ENCODE measurements around the gene PPP1R9A.

The PPP1R9A gene

GRCh38 chr7:94907026-94907810 lies at the start of gene PPP1R9A:
Gene PPP1R9A, plus strand, starts transcription at chr7:94907594. Its CDS starts 2,520 bp downstream, at chr7:94910114.
- DNase-seq, result peak; percentile 81

GRCh38 chr7:94871132-94871531 lies 36.3 kb upstream of the PPP1R9A start:
- DNase-seq, result no peak

DNA sequence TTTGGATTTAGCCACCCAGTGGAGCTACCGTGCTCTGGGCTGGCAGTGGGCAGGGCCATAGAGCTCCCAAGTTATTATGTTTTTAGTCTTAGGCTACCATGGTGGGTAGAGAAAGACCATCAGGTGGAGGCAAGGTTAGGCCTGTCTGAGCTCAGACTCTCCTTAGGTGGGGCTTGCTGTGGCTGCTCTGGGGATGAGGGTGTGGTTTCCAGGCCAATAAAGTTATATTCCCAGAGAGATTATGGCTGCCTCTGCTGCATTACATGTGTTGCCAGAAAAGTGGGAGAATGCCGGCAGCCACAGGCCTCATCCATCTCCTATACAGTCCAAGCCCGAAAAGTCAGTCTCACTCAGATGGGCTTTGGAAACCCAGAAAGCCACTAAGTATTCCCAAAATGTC lies 34.2 kb upstream of the PPP1R9A start:
- no peak for DNase-seq

DNA sequence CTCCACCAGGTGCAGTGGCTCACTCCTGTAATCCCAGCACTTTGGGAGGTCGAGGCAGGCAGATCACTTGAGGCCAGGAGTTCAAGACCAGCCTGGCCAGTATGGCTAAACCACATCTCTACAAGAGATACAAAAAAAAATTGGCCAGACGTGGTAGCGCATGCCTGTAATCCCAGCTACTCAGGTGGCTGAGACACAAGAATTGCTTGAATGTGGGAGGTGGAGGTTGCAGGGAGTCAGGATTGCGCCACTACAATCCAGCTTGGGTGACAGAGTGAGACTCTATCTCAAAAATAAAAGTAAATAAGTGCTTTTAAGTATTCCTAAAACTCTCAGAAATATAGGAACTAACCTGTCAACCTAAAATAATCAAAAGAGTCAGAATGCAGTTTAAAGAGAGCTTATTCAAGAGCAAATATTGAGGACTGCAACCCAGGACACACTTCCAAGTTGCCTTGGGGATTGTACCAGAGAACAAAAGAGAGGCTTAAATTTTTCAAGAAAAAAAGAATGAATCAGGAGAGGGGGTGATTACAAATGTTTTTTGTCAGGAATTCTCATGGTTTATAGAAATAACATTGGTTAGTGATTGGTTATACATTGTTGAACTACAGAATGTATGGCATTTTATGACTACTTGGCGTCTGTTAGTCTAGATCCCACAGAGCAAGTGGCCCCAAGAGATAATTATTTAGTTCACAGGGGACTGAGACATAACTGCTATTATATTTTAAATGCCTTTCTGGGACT lies 33.2 kb upstream of the PPP1R9A start:
- no peak for DNase-seq

DNA sequence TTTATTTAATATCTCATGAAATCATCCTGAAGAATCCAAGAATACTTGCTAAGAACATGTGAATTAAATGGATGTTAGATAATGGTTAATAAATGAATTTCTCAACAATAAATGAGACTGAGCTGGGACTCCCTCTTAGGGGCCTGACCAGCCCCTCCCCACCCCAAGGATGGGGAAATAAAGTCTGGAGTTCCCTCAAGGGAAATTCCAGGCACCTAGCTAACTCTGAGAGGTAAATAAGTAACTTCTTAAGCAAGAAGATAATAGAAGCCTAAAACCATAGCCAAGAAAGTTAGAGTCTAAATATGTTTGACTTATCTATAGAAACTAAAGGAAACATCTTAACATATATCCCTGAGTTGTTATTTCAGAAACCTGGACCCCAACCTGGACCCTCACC lies 32.2 kb upstream of the PPP1R9A start:
- no peak for DNase-seq

DNA sequence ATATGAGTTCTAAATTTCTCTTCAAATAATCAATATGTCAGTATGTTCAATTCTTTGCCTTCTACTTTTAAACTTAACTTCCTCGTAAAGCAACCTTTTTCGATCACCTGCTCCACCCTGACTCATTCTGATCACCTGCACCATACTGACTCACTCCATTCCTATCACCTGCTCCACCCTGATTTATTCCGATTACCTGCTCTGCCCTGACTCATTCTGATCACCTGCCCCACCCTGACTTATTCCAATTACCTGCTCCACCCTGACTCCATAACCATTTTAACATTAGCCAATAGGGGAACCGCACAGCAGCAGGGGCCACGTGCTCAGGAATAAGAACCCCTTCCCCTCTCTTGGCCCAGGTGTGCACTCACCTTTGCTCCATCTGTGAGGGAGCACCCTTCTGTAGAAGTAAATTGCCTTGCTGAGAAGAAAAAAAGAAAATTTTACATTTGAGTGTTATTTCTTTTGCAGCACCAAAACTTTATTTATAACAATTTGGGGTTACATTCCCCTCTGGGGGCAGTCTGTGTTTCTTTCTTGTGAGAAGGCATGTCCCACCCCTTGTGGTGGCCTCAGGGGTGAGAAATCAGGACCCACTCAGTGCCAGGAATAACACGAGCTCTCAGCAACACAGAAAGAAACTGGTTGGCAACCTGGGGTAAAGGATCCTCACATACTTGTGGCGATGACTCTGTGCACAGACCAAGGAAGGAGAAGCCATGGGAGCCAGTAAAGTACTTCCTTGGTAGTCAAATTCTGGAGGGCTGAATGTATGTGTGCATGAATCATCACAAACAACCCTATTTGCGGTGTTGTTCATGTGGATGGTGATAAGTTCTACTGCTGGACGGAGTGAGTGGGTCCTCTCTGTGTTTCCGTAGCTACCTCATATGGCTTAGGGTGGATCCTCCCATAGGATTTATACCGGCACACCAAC lies 29.4 kb upstream of the PPP1R9A start:
- peak; percentile 50 for DNase-seq

DNA sequence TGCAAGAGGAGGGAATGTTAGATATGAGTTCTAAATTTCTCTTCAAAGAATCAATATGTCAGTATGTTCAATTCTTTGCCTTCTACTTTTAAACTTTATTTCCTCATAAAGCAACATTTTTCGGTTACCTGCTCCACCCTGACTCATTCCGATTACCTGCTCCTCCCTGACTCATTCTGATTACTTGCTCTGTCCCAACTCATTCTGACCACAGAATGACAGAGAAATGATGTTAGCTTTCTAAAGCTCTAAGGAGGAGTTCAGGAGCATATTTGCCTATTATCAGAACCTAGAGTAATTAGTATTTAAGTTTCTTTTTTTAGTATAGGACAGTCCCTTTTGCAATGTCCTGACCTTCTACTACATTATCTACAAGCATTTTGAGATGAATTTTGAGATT lies 24.5 kb upstream of the PPP1R9A start:
- no peak for DNase-seq

DNA sequence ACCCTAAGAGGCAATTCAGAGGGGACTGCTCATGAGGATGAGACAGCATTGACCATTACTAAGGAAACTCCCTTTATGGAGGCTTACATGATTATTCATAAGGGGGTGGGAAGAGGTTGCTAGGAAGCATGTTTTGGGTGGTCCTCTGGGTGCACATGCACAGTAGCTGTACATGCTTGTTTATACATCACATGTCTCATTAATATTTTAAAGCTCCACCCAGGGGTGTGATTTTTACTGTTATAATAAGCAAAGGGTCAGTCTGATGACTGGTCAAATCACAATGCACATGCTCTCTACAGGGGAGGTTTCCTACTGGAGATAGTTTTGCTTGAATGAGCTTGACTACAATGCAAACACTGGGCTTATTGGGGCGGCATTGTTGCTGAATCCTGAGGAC lies 23.8 kb upstream of the PPP1R9A start:
- peak; percentile 15 for DNase-seq

DNA sequence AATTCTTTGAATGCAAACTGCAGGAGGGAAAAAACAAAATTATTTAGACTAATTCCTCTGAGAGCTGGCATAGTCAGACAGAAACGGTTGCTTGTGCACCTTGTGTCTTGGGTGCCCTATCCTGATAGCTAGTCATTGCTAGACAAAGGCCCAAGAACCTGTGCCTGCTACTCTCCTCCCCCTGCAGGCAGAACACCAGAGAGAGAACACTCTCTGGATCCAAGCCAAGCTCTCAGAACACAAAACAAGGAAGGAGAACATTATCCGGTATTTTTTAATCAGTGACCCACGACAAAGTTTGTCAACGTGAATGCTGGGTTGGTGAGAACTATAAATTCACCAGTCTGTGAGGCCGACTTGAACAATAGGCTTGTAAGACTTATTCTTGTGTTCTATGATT lies 18.8 kb upstream of the PPP1R9A start:
- DNase-seq, result peak; percentile 84

GRCh38 chr7:94888995-94889523 lies 18.3 kb upstream of the PPP1R9A start:
- no peak for DNase-seq

GRCh38 chr7:94890216-94890615 lies 17.2 kb upstream of the PPP1R9A start:
- no peak for DNase-seq

- no peak for DNase-seq
Measured at GRCh38 chr7:94893661-94894060, 13.7 kb upstream of the PPP1R9A start.

DNA sequence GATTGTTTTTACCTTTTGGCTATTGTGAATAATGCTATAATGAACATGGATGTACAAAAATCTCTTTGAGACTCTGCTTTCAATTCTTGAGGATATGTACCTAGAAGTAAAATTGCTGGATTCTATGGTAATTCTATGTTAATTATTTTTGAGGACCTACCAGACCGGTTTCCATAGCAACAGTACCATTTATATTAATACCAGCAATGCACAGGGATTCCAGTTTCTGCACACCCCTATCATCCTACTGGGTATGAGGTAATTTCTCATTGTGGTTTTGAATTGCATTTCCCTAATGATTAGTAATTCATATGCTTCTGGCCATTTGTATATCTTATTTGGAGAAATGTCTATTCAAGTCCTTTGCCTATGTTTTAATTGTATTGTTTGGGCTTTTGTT lies 9.9 kb upstream of the PPP1R9A start:
- peak; percentile 9 for DNase-seq

DNA sequence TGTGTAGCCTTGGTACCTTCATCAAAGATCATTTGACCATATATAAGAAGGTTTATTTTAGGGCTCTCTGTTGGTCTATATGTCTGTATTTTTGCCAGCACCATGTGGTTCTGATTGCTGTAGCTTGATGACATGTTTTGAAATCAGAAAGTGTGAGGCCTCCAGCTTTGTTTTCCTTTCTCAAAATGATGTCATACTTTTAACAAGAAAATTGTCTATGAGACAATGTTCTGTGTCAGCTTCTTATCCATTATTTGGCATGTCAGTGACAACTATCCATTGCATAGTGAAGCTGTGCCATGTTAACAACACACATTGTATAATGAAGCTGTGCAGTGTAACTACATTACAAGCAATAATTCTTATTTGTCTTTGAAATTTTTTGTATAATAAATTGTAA lies 9.1 kb upstream of the PPP1R9A start:
- no peak for DNase-seq

DNA sequence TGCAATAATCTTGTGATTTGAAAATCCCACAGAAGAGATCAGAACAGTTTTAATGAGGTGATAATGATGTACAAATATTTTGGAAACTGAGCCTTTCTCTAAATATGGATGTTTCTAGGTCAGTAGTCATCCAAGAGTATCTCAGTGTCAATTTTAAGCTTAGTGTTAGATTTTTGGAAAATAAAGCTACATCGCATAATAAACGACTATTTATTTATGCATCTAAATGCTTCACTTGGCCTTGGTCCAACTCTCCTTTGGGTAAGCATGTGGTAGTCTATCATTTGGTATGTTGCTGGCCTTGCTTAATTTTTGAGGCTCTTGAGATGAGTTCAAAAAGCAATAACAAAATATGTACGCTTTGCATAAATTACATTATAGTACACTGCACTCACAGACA lies 5.4 kb upstream of the PPP1R9A start:
- DNase-seq, result no peak

DNA sequence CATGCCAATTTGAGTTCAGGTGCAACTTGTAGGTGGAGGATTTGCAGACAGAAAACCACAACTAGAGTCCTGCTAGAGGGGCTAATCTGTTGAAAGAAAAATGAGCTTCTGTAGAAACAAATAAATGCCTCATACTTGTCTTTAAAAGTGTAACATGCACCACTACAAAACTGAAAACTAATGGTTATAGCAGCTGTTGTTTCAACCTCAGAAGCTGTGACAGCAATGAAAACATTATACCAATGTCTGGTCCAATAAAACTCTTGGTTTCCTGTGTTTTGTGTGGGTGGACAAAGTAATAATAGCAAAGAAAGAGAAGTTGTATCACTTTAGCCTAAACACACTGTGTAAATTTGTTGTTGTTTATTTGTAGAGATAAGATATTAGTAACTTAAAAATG lies 3.4 kb upstream of the PPP1R9A start:
- DNase-seq, result no peak

GRCh38 chr7:94904982-94905381 lies 2.4 kb upstream of the PPP1R9A start:
- no peak for DNase-seq

DNA sequence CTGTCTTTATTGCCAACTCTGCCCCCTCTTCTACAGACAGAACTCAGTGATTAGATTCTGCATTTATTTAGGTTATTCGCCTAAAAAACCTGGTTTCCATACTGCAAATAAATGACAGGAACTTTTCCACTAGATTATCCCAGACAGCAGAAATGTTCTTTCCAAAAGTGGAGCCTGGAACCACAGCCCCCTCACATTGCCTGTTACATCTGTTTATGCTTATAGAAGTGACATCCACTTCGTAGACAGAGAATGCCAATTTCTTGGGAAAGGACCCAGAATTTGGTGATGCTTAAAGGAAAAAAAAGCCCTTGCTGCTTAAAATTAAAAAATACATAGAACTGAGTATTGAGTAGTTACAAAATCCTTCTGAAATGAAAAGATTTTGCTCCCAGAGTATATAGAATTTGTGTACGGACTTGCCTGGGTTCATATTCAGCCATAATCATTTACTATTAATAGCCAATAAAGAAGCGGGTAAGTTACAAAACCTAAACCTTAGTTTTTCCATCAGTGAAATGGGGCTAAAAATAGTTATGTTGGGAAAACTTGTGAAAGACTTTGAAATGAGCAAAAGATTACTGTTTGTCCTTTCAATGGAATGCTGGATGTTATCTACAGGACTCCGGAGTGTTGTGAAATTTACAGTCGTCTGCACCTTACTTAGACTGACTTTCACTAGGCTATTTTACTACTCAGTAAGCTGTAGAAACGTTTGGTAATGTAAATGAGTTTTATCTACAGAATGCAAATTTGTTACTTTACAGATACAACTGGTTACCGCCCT lies 1.1 kb upstream of the PPP1R9A start:
- no peak for DNase-seq

- peak; percentile 79 for DNase-seq
Measured at GRCh38 chr7:94907811-94908322, 473 bp downstream of the PPP1R9A start.

GRCh38 chr7:94908323-94909178 lies 1.2 kb downstream of the PPP1R9A start:
- DNase-seq, result peak; percentile 83

DNA sequence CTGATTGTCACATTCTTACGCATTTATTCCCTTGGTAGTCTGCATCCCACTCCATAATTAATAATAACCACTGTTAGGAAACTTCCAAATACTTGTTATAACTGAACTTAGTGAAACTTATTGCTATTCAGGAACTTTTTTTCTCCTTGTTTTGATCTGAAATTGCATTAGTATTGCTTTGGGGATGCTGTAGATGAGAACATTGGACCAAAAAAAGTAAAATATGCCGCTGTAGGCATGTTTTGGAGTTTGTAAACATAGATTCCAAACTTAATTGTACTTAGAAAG lies 1.7 kb downstream of the PPP1R9A start:
- no peak for DNase-seq

All from DMS53 (cell line).